ENCODE results near the gene MT1E.
"Not testable (repeated sequence)": the region's sequence is repeated elsewhere in the genome, so short reads cannot be mapped to it uniquely, and the experiment has no call there.

Gene MT1E

DNA sequence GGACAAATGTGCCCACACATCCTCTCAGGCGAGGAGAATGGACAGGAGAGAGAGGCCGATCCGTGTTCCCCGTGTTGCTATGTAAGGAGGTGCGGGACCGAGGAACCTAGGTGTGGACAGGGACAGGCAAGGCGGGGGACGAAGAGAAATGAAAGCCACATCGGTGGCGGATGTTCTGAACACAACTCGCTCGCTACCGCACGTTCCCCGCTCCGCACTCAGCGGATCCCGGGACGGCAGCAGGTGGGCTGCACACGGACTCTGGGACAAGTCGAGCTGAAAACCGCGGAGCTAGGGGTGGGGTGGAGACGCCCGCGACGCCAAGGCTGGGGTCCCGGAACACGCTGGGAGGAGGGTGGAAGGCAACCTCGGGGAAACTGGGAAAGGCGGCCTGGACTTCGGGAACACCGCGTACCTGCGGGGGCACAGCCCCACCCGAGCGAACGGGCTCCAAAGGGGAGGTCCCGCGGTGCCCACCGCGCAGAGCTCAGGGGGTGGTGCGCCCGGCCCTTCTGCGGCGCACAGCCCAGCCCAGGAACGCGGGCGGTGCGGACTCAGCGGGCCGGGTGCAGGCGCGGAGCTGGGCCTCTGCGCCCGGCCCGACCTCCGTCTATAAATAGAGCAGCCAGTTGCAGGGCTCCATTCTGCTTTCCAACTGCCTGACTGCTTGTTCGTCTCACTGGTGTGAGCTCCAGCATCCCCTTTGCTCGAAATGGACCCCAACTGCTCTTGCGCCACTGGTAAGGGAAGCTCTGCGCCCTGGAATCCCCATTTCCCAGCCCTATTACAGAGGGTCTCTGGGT is at the start of gene MT1E:
TSS of gene MT1E (plus strand) at position 642 of the 803 bp plus-strand sequence. CDS start at position 713, 71 bp downstream.
- no peak for DNase-seq

DNA sequence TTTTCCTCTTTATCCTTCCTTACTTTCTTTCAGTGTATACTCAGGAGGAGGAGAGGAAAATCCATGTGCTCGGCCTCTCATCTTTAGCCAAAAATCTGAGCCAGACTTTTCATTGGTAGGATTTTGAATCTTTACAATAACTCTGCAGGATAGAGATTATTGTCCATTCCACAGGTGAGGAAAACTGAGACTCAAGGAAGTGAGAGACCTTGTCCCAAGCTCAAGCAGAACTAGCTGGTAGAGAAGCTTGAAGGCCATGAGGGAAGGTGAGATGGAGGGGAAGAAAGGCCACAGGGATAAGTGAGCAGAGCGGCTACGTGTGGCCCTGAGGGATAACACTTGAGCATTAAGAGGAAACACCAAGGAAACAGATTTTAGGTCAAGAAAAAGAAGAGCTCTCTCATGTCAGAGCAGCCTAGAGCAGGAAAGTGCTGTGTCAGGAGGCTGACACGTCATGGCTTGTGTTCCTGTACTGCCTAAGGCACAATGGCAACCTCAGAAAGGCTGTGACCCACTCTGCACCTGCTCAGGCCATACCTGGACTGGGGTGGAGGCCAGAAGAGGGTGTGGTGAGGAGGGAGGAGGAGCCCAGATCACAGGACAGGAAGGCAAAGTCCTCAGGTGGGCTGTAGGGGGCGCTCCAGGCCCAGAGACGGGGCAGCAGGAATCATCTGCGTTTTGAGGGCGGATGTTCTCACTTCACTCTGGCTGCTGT is 48.8 kb upstream of the MT1E start:
- no peak for DNase-seq

GRCh38 chr16:56577300-56577625 is 48.3 kb upstream of the MT1E start:
- DNase-seq = no peak

DNA sequence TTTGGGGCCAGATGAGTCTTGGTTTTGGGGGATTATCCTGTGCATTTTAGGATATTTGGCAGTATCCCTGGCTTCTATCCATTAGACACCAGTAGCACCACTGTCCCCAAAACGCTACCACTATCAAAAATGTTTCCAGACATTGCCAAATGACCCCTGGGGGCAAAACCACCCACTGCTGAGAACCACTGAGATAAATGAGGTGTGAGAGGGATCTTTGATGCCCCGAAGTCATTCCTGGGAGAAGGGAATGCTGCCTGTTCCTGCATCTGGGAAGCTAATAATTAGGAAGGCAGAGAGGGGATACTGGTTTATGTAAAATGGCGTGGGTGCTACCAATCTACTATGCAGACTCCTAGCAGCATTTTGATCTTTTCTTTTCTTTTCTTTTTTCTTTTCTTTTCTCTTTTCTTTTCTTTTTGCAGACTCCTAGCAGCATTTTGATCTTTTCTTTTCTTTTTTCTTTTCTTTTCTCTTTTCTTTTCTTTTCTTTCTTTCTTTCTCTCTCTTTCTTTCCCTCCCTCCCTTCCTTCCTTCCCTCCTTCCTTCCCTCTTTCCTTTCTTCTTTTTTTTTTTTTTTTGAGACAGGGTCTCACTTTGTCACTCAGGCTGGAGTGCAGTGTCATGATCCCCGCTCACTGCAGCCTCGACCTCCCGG is 45.1 kb upstream of the MT1E start:
- DNase-seq = no peak

DNA sequence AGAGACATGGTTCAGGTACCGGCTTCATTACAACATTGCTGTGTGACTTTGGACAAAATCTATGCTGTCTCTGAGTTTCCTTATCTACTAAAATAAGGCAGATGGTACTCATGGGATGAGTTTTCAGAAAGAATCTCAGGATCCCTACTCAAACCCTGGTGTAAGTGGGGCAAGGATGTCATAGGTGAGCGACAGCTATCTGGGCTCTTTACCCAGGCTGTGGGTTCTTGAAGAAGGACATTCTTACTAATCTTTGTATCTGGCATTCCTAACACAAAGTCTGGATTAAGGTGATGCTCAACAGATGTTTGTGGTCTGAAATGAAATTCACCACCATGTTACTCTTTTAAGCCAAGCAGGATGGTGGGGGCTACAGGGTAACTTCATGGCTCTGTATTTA is 42.7 kb upstream of the MT1E start:
- DNase-seq = not testable (repeated sequence)

DNA sequence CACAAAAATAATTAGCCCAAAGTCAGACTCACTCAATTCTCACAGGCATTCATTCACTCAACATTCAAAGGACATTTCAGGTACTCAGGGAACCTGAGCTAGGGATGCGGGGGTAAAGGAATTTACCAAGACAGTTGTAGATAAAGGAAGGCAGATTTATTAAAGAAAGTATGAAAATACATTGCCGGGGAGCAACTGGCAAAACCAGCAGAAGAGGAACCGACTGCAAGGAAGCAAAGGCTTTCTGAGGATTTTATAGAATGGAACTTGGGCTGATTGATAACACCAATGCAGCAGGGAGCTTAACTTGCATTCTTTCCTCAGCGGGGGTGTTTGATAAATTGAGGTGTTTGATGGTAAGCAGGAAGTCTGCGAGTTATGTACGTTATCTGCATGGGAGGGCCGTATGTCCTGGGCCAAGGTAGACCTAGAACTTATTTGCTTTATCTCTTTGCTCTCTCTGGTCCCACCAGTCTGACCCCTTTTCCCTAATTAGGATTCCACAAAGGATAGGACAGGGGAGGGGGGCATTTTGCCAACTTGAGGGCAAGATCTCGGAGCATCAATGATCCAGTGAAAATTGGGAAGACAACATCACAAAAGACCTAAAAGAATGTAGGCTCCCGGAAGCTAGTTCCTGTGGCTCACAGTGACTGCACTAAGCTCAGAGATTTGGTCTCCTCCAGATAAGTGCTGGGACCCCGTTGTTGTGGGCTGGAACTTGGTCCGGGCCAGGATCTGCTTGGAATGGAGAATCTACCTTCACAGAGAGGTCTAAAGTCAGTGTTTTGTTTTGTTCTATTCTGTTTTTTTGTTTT is 42.0 kb upstream of the MT1E start:
- no peak for DNase-seq

GRCh38 chr16:56584276-56584675 is 41.3 kb upstream of the MT1E start:
- DNase-seq = no peak

DNA sequence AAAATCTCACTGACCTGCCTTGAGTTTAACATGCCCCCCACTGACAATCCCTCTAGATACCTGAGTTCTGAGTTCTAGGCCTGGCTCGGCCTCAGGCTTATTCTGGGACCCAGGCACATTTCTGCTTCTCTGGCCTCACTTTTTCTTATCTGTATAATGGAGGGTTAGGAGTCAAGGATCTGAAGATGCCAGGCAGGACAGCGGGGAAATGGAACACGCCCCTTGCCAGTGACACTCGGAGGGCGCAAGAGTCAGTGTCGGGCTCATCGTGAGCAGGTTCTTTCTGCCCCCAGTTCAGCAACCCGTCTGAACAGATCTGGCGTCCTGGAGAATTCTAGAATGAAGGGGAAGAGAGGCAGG is 36.8 kb upstream of the MT1E start:
- no peak for DNase-seq

GRCh38 chr16:56589141-56590039 is 36.2 kb upstream of the MT1E start, which contains the start of gene MT3:
MT3 (plus strand) TSS chr16:56589528; CDS start chr16:56589591, 63 bp downstream.
- DNase-seq = no peak

GRCh38 chr16:56591377-56592060 is 34.1 kb upstream of the MT1E start:
- no peak for DNase-seq

DNA sequence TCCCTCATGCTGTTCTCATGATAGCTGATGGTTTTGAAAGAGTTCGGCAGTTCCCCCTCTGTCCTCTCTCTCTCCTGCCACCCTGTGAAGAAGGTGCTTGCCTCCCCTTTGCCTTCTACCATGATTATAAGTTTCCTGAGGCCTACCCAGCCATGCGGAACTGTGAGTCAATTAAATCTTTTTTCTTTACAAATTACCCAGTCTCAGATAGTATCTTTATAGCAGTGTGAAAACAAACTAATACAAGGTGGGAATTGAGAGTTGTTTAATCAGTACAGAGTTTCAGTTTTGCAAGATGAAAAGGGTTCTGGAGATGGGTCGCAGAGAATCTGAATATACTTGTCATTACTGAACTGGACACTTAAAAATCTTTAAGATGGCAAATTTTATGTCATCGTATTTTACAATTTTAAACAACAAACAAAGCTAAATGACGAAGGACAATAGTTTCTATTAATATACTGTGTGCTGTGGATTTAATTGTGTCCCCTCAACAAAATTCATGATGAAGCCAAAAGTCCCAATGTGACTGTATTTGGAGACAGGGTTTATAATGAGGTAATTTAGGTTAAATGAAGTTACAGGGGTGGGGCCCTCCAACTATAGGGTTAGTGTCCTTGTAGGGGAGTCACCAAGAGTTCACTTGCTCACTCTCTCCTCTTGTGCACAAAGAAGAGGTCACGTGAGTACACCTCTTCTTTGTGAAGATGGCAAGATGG is 31.8 kb upstream of the MT1E start:
- DNase-seq = no peak

GRCh38 chr16:56594292-56594619 is 31.3 kb upstream of the MT1E start:
- DNase-seq = no peak

DNA sequence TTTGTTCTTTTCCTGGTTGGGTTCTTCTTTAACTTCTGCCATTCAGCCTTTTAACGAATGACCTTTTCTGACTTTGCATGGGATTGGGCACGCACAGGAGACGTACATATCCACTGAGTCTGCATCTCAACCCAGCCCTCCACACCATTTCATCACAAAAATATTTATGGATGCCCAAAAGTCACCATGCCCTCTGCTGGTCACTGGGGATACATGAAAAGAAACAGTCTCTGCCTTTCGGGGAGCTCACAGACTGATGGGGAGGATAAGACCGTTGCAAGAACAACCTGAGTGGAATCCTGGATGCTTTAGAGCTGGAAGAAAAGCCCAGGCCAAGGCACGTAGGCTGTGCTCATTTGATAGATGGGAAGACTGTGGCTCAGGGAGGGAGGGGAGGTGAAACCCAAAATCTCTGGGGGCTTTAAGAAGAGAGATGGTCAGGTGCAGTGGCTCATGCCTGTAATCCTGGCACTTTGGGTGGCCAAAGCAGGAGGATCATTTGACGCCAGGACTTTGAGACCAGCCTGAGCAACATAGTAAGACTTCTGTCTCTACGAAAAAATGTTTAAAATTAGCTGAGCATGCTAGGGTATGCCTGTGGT is 25.1 kb upstream of the MT1E start:
- DNase-seq = no peak

- no peak for DNase-seq
These were observed 24.3 kb upstream of the MT1E start for GRCh38 chr16:56601325-56601724.

- no peak for DNase-seq
These were observed 22.0 kb upstream of the MT1E start for GRCh38 chr16:56603589-56603988.

GRCh38 chr16:56604966-56605365 is 20.6 kb upstream of the MT1E start:
- DNase-seq = no peak

GRCh38 chr16:56605475-56605874 is 20.1 kb upstream of the MT1E start:
- DNase-seq = no peak

DNA sequence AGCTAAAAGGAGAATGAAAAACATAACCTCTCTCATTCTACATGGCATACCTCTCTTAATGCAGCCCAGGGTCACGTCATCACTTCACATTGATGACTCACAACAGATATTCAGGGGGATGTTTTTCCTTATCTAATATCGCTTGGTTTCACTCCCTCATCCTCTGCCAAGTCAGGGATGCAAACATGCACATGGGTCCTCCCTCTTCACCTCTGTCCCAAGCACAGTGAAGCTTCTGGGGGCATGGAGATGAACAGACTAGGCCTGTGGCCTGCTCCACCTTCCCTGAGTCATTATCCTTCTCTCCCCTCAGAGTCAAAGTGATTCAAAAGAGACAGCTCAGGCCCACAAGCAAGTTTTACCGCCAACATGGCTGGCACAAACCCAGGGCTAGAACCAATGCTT is 19.5 kb upstream of the MT1E start:
- no peak for DNase-seq

DNA sequence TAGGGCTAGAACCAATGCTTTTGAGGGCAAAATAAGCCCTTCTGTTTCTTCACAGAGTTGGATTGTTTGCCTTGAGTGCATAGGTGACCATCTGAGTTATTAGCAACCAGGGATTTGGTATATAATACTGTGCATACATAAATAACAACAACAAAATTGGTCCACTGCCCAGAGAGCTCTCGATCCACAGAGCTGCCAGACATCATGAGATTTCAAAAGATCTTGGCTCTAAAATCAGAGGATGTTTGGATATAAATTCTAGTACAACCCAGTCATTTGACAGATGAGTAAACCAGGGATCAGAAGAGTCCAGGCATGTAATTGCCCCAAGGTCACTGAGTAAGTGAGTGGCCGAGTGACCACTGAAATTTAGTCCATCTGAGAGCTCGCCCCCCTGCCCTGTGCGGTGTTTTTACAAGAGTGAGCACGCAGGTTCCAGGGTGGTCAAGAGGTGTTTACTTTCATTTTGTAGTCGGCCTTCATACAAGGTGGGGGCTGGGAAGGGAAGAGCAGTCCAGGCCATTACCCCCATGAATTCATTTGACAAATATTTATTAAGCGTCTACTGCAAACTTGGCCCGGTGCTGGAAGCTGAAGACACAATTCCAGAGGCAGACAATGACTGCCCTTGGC is 19.0 kb upstream of the MT1E start:
- DNase-seq = no peak

DNA sequence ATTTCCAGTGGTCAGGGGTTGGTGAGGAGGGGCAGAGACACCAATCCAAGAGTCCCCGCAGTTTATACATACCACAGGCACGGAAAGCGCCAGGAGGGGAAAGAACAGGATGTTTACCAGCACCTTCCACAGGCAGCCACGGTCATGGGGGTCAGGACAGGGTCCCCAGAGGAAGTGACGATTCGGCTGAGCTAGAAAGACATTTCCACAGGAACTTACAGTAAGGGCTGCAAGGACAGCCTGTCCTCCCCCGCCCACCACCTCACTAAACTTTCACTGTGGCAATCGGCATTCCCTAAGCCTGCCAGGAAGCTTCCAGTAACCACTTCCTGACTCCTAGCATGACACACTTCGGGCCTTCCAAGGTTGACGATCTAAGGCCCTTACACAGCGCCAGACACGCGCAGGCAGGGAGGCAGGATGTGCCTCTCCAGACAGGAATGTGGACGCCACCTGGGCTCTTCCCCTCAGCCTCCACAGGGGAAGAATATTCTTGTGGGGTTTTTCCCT is 18.4 kb upstream of the MT1E start:
- no peak for DNase-seq

All from KG1 (cell line).